Parathyroid adenoma (tissue), 2 donors: ENCODE results near the gene EIF3B.

Experiments
- H2AFZ ChIP-seq: fragments of 300-600 bp; sonication (generic); one replicate; pipeline ENCODE4 v1.7.0; 2017; ENCODE audit warnings: antibody characterized with exemption, mild to moderate bottlenecking
- H3K27ac ChIP-seq: fragments of 300-600 bp; sonication (generic); one replicate; pipeline ENCODE4 v1.7.0; 2017
- H3K27me3 ChIP-seq: fragments of 300-600 bp; sonication (generic); one replicate; pipeline ENCODE4 v1.7.0; 2017; ENCODE audit warnings: low read length; ENCODE audit not compliant: control insufficient read depth, insufficient read depth
- H3K36me3 ChIP-seq: fragments of 300-600 bp; sonication (generic); one replicate; pipeline ENCODE4 v1.7.0; 2017; ENCODE audit warnings: low read length; ENCODE audit not compliant: control insufficient read depth, insufficient read depth
- H3K4me1 ChIP-seq: fragments of 300-600 bp; sonication (generic); one replicate; pipeline ENCODE4 v1.7.0; 2017; ENCODE audit warnings: control low read depth
- H3K4me2 ChIP-seq: fragments of 300-600 bp; sonication (generic); one replicate; pipeline ENCODE4 v1.7.0; 2017; ENCODE audit warnings: low read length
- H3K4me3 ChIP-seq: fragments of 300-600 bp; sonication (generic); one replicate; pipeline ENCODE4 v1.7.0; 2017; ENCODE audit warnings: low read depth, low read length
- H3K79me2 ChIP-seq: fragments of 300-600 bp; sonication (generic); one replicate; pipeline ENCODE4 v1.7.0; 2017; ENCODE audit warnings: control low read depth
- H3K9ac ChIP-seq: fragments of 300-600 bp; sonication (generic); one replicate; pipeline ENCODE4 v1.7.0; 2017; ENCODE audit warnings: mild to moderate bottlenecking
- H3K9me3 ChIP-seq: fragments of 300-600 bp; sonication (generic); one replicate; pipeline ENCODE4 v1.7.0; 2017; ENCODE audit warnings: low read length; ENCODE audit not compliant: control insufficient read depth
- TF ChIP-seq, protein P1 (sequence below): fragments of 300-600 bp; sonication (generic); IDR thresholded peaks from one replicate; pipeline ENCODE4 v1.7.0; 2017; ENCODE audit warnings: antibody characterized with exemption, mild to moderate bottlenecking
- donor health status: primary hyperparathyroidism.

The EIF3B gene

GRCh38 chr7:2421943-2422310 lies 67.3 kb downstream of the EIF3B start:
- no peak overlapping the region for H3K27ac ChIP-seq
- no peaks in the 10 kb centered on the region for H3K4me1 ChIP-seq
- H2AFZ ChIP-seq, result no peak overlapping the region
- H3K4me2 ChIP-seq, result no peak overlapping the region
- H3K79me2 ChIP-seq, result peaks cover 19% of the 10 kb centered on the region
- TF ChIP-seq, protein P1, sequence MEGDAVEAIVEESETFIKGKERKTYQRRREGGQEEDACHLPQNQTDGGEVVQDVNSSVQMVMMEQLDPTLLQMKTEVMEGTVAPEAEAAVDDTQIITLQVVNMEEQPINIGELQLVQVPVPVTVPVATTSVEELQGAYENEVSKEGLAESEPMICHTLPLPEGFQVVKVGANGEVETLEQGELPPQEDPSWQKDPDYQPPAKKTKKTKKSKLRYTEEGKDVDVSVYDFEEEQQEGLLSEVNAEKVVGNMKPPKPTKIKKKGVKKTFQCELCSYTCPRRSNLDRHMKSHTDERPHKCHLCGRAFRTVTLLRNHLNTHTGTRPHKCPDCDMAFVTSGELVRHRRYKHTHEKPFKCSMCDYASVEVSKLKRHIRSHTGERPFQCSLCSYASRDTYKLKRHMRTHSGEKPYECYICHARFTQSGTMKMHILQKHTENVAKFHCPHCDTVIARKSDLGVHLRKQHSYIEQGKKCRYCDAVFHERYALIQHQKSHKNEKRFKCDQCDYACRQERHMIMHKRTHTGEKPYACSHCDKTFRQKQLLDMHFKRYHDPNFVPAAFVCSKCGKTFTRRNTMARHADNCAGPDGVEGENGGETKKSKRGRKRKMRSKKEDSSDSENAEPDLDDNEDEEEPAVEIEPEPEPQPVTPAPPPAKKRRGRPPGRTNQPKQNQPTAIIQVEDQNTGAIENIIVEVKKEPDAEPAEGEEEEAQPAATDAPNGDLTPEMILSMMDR, result no peak
- no peaks in the 10 kb centered on the region for H3K36me3 ChIP-seq
- H3K9me3 ChIP-seq, result no peaks in the 10 kb centered on the region
- H3K27me3 ChIP-seq, result no peaks in the 10 kb centered on the region
- no peak overlapping the region for H3K9ac ChIP-seq
- H3K4me3 ChIP-seq, result no peak overlapping the region

- no peak overlapping the region for H3K4me2 ChIP-seq
- H3K9ac ChIP-seq, result no peak overlapping the region
- no peaks in the 10 kb centered on the region for H3K9me3 ChIP-seq
- no peaks in the 10 kb centered on the region for H3K27me3 ChIP-seq
- H3K4me1 ChIP-seq, result no peaks in the 10 kb centered on the region
- H3K4me3 ChIP-seq, result no peak overlapping the region
- H2AFZ ChIP-seq, result no peak overlapping the region
- peaks cover 6% of the 10 kb centered on the region for H3K79me2 ChIP-seq
- TF ChIP-seq, protein P1, result no peak
- no peak overlapping the region for H3K27ac ChIP-seq
- no peaks in the 10 kb centered on the region for H3K36me3 ChIP-seq
Observed at GRCh38 chr7:2425749-2426148, 71.1 kb downstream of the EIF3B start.
